ENCODE results near the gene LOXHD1.

Gene LOXHD1

GRCh38 chr18:46630160-46630559 is 26.9 kb downstream of the LOXHD1 start:
- no peak for DNase-seq

GRCh38 chr18:46629361-46629760 is 27.7 kb downstream of the LOXHD1 start:
- DNase-seq: no peak
- Histone ChIP-seq H3K27ac (ENCODE audit: low read depth, low read length) (no peak overlapping the region), H2BK12ac (ENCODE audit: low read length) (no peak overlapping the region), H3K18ac (ENCODE audit: low read length) (no peak overlapping the region), H3K4ac (ENCODE audit: low read depth, low read length) (no peak overlapping the region), H3K9ac (ENCODE audit: low read length) (no peak overlapping the region), H3K9me3 (ENCODE audit: insufficient read depth, low read depth, low read length) (peaks cover 5% of the 10 kb centered on the region), H3K23ac (ENCODE audit: low read length) (no peak overlapping the region), H2AK5ac (ENCODE audit: low read length) (no peak overlapping the region), H2BK5ac (ENCODE audit: low read depth, low read length, poor library complexity) (no peak overlapping the region), H3K4me3 (ENCODE audit: low read depth, low read length) (no peak overlapping the region), H3K27me3 (ENCODE audit: insufficient read depth, low read length) (no peaks in the 10 kb centered on the region), H3K4me1 (ENCODE audit: control insufficient read depth in 1 of 2, insufficient read depth in 2 of 2, low read length in 2 of 2) (no peaks in the 10 kb centered on the region), H3K79me2 (ENCODE audit: control insufficient read depth, insufficient read depth, low read length, poor library complexity) (no peaks in the 10 kb centered on the region), H2BK120ac (ENCODE audit: insufficient read depth, low read length, poor library complexity) (no peak overlapping the region), H3K4me2 (ENCODE audit: low read length) (no peak overlapping the region), H4K12ac (ENCODE audit: low read depth, low read length) (no peak overlapping the region), H4K8ac (ENCODE audit: low read depth, low read length) (no peak overlapping the region), H2AFZ (ENCODE audit: insufficient read depth, low read length, poor library complexity) (no peak overlapping the region), H3K14ac (ENCODE audit: low read length) (no peak overlapping the region), H4K91ac (ENCODE audit: low read depth, low read length) (no peak overlapping the region), H3K79me1 (ENCODE audit: low read length) (no peaks in the 10 kb centered on the region), H3K36me3 (ENCODE audit: control insufficient read depth in 1 of 2, insufficient read depth in 2 of 2, low read length in 2 of 2) (no peaks in the 10 kb centered on the region)
- WGBS (ENCODE audit: extremely low coverage, insufficient coverage, insufficient read length): no CpG with 5 or more reads among the region's 5 CpGs

More at GRCh38 chr18:46630160-46630559, 26.9 kb downstream of the LOXHD1 start:
- H4K91ac ChIP-seq (ENCODE audit: low read depth, low read length): no peak overlapping the region
- H3K4ac ChIP-seq (ENCODE audit: low read depth, low read length): no peak overlapping the region
- H3K27ac ChIP-seq (ENCODE audit: low read depth, low read length): no peak overlapping the region
- H3K4me1 ChIP-seq (ENCODE audit: control insufficient read depth in 1 of 2, insufficient read depth in 2 of 2, low read length in 2 of 2): no peaks in the 10 kb centered on the region
- H3K14ac ChIP-seq (ENCODE audit: low read length): no peak overlapping the region
- no peak overlapping the region for H2AK5ac ChIP-seq (ENCODE audit: low read length)
- H4K12ac ChIP-seq (ENCODE audit: low read depth, low read length): no peak overlapping the region
- H3K27me3 ChIP-seq (ENCODE audit: insufficient read depth, low read length): no peaks in the 10 kb centered on the region
- no peak overlapping the region for H3K4me3 ChIP-seq (ENCODE audit: low read depth, low read length)
- H3K4me2 ChIP-seq (ENCODE audit: low read length): no peak overlapping the region
- H3K18ac ChIP-seq (ENCODE audit: low read length): no peak overlapping the region
- no peaks in the 10 kb centered on the region for H3K79me2 ChIP-seq (ENCODE audit: control insufficient read depth, insufficient read depth, low read length, poor library complexity)
- no peak overlapping the region for H2BK120ac ChIP-seq (ENCODE audit: insufficient read depth, low read length, poor library complexity)
- no peak overlapping the region for H2BK12ac ChIP-seq (ENCODE audit: low read length)
- H3K23ac ChIP-seq (ENCODE audit: low read length): no peak overlapping the region
- no peak overlapping the region for H4K8ac ChIP-seq (ENCODE audit: low read depth, low read length)
- H2BK5ac ChIP-seq (ENCODE audit: low read depth, low read length, poor library complexity): no peak overlapping the region
- no CpG with 5 or more reads among the region's 4 CpGs for WGBS (ENCODE audit: extremely low coverage, insufficient coverage, insufficient read length)
- H3K36me3 ChIP-seq (ENCODE audit: control insufficient read depth in 1 of 2, insufficient read depth in 2 of 2, low read length in 2 of 2): no peaks in the 10 kb centered on the region
- no peak overlapping the region for H2AFZ ChIP-seq (ENCODE audit: insufficient read depth, low read length, poor library complexity)
- no peaks in the 10 kb centered on the region for H3K79me1 ChIP-seq (ENCODE audit: low read length)
- no peak overlapping the region for H3K9ac ChIP-seq (ENCODE audit: low read length)
- H3K9me3 ChIP-seq (ENCODE audit: insufficient read depth, low read depth, low read length): peaks cover 5% of the 10 kb centered on the region

GRCh38 chr18:46628206-46628605 is 28.8 kb downstream of the LOXHD1 start:
- H4K8ac ChIP-seq (ENCODE audit: low read depth, low read length): no peak overlapping the region
- H3K27ac ChIP-seq (ENCODE audit: low read depth, low read length): no peak overlapping the region
- no peak overlapping the region for H2BK5ac ChIP-seq (ENCODE audit: low read depth, low read length, poor library complexity)

GRCh38 chr18:46627136-46627535 is 29.9 kb downstream of the LOXHD1 start:
- Histone ChIP-seq H3K4me3 (ENCODE audit: low read depth, low read length) (no peak overlapping the region), H3K9ac (ENCODE audit: low read length) (no peak overlapping the region), H3K4me2 (ENCODE audit: low read length) (no peak overlapping the region), H3K36me3 (ENCODE audit: control insufficient read depth in 1 of 2, insufficient read depth in 2 of 2, low read length in 2 of 2) (no peaks in the 10 kb centered on the region), H2AFZ (ENCODE audit: insufficient read depth, low read length, poor library complexity) (no peak overlapping the region), H2BK12ac (ENCODE audit: low read length) (no peak overlapping the region), H3K79me1 (ENCODE audit: low read length) (no peaks in the 10 kb centered on the region), H3K27ac (ENCODE audit: low read depth, low read length) (no peak overlapping the region), H2AK5ac (ENCODE audit: low read length) (no peak overlapping the region), H3K4me1 (ENCODE audit: control insufficient read depth in 1 of 2, insufficient read depth in 2 of 2, low read length in 2 of 2) (no peaks in the 10 kb centered on the region), H3K27me3 (ENCODE audit: insufficient read depth, low read length) (no peaks in the 10 kb centered on the region), H3K18ac (ENCODE audit: low read length) (no peak overlapping the region), H2BK5ac (ENCODE audit: low read depth, low read length, poor library complexity) (no peak overlapping the region), H2BK120ac (ENCODE audit: insufficient read depth, low read length, poor library complexity) (no peak overlapping the region), H3K14ac (ENCODE audit: low read length) (no peak overlapping the region), H4K12ac (ENCODE audit: low read depth, low read length) (no peak overlapping the region), H3K23ac (ENCODE audit: low read length) (no peak overlapping the region), H3K9me3 (ENCODE audit: insufficient read depth, low read depth, low read length) (peaks cover 4% of the 10 kb centered on the region), H3K4ac (ENCODE audit: low read depth, low read length) (no peak overlapping the region), H4K91ac (ENCODE audit: low read depth, low read length) (no peak overlapping the region), H3K79me2 (ENCODE audit: control insufficient read depth, insufficient read depth, low read length, poor library complexity) (no peaks in the 10 kb centered on the region), H4K8ac (ENCODE audit: low read depth, low read length) (no peak overlapping the region)
- WGBS (ENCODE audit: extremely low coverage, insufficient coverage, insufficient read length): no CpG with 5 or more reads among the region's 2 CpGs
- DNase-seq: no peak

More at GRCh38 chr18:46628206-46628605, 28.8 kb downstream of the LOXHD1 start:
- Histone ChIP-seq H3K79me2 (ENCODE audit: control insufficient read depth, insufficient read depth, low read length, poor library complexity) (no peaks in the 10 kb centered on the region), H2BK12ac (ENCODE audit: low read length) (no peak overlapping the region), H4K12ac (ENCODE audit: low read depth, low read length) (no peak overlapping the region), H3K4me2 (ENCODE audit: low read length) (no peak overlapping the region), H2AFZ (ENCODE audit: insufficient read depth, low read length, poor library complexity) (no peak overlapping the region), H3K23ac (ENCODE audit: low read length) (no peak overlapping the region), H3K4me3 (ENCODE audit: low read depth, low read length) (no peak overlapping the region), H2AK5ac (ENCODE audit: low read length) (no peak overlapping the region), H3K9ac (ENCODE audit: low read length) (no peak overlapping the region), H3K14ac (ENCODE audit: low read length) (no peak overlapping the region), H2BK120ac (ENCODE audit: insufficient read depth, low read length, poor library complexity) (no peak overlapping the region), H4K91ac (ENCODE audit: low read depth, low read length) (no peak overlapping the region), H3K4ac (ENCODE audit: low read depth, low read length) (no peak overlapping the region), H3K9me3 (ENCODE audit: insufficient read depth, low read depth, low read length) (peaks cover 5% of the 10 kb centered on the region), H3K36me3 (ENCODE audit: control insufficient read depth in 1 of 2, insufficient read depth in 2 of 2, low read length in 2 of 2) (no peaks in the 10 kb centered on the region), H3K27me3 (ENCODE audit: insufficient read depth, low read length) (no peaks in the 10 kb centered on the region), H3K79me1 (ENCODE audit: low read length) (no peaks in the 10 kb centered on the region), H3K4me1 (ENCODE audit: control insufficient read depth in 1 of 2, insufficient read depth in 2 of 2, low read length in 2 of 2) (no peaks in the 10 kb centered on the region), H3K18ac (ENCODE audit: low read length) (no peak overlapping the region)
- no CpG with 5 or more reads among the region's 5 CpGs for WGBS (ENCODE audit: extremely low coverage, insufficient coverage, insufficient read length)
- no peak for DNase-seq

All from trophoblast cell (in vitro differentiated cells and primary cell).